ENCODE data around the gene PPP1R12A. TPM values are rescaled to one million over a fixed set of nuclear protein-coding genes. Genes with fewer than 3 reads are reported as not detected.

The PPP1R12A gene
- polyA plus RNA-seq, 12 donors = 53.9 to 152 (median 63.9) TPM; not detected in 1

DNA sequence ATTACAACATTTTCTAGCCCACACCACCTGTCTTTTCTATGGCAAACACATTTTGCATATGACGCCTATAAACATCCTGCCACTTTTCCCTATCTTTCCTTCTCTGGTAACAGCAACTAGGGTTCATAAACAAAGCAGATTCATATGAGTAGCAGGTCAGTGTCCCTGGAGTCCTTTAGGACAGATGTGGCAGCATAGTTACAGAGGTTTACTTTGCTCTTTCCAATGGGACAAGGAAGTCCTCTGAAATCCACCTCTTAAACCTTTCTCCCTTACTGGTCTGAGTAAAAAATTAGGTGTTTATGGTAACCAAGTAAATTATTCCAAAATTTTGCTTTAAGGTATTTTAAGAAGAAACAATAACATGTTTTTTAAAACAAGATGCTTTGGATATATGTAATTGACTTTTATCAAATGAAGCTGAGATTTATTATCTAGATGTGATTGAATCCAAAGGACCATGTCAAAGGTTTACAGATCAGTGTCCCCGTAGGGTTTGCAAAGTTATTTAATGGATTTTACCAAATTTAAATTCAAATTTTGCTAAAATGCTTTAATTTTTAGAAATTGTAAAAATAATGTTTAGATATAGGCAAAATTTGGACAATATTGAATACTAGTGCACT, 164.9 kb downstream of the PPP1R12A start:
- no peak for DNase-seq

DNA sequence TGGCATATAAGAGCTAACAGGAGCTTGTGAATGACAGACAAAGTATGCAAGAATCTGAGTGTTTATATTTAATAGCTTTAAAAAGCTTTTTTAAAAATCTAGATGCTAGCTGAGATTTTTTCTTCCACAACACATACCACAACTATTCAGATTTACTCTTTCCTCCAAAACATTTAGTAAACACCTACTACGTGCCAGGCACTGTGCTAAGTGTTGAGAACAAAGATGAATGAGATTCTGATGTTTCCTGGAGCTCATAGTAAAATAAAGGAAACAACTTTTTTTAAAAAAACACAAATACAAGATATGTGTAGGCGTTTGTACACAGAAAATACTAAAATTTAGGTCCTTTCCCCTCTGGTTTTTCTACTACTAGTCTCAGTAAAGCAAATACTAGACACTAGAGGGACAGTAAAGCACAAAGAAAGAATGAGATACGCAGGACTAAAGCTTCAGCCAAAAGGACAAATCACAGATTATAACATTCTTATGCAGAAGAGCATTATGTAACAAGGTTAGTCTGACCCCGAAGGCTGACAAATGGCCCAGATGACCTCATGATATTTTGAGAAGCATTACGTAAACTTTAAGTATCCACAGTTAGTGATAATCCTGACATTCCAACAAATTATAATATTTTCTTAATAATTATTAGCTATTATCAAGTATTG, 165.6 kb downstream of the PPP1R12A start:
- no peak for DNase-seq

DNA sequence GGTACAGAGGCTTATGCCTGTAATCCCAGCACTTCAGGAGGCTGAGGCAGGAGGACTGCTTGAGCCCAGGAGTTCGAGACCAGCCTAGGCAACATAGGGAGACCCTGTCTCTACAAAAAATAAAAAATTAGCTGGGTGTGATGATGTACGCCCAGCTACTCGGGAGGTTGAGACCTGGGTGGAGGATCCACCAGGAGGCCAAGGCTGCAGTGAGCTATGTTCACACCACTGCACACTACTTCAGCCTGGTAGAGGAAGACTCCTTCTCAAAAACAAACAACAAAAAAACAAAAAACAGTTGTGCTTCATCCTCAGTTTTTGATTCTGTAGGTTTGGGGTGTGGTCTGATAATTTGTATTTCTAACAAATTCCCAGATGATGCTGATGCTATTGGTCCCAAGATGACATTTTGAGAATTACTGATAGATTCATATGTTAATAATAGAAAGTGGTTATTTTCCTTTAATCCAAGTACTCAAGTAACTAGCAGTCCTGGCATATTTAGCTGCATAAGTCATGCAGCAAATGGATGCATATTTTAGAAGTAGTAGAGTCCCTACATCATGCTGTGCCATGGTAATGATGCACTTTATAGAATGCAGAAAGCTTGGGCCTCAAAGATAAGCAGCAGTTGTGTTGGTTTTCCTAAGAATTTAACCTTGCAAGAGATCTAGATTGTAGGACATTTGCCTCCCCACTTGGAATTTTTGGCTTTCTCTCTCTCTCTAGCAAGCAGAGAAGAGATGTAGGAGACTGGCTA, 168.0 kb downstream of the PPP1R12A start:
- DNase-seq = no peak

DNA sequence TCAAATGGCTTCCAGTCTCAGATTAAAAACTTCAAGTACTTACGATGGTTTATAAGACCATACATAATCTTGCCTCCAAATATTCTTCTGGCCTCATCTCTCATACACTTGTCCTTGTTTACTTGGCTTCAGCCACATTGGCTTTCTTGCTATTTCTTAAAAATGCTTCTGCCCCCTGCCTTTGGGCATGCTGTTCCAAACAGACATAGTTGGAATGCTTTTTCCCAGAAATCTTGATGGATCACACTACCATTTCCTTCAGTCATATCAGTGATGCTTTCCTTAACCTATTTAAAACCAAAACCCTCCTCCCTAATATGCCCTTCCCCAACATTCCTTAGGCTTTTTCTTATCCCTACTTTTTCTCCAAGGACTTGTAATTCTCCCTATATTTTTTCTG, 169.7 kb downstream of the PPP1R12A start:
- no peak for DNase-seq

DNA sequence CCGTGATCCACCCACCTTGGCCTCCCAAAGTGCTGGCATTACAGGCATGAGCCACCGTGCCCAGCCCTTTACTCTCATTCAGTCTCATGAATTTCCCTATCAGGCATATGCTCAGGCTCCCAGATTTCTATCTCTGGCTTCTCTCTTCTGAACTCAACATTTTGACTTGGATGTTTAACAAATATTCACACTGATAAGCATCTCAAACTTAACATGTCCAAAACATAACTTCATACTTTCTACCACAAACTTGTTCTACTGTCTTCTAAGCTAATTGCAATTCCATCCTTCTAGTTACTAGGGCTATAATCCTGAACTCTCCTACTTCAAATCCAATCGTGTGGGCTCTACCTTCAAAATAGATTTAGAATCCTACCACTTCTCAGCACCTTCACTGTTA, 170.3 kb downstream of the PPP1R12A start:
- DNase-seq = no peak

DNA sequence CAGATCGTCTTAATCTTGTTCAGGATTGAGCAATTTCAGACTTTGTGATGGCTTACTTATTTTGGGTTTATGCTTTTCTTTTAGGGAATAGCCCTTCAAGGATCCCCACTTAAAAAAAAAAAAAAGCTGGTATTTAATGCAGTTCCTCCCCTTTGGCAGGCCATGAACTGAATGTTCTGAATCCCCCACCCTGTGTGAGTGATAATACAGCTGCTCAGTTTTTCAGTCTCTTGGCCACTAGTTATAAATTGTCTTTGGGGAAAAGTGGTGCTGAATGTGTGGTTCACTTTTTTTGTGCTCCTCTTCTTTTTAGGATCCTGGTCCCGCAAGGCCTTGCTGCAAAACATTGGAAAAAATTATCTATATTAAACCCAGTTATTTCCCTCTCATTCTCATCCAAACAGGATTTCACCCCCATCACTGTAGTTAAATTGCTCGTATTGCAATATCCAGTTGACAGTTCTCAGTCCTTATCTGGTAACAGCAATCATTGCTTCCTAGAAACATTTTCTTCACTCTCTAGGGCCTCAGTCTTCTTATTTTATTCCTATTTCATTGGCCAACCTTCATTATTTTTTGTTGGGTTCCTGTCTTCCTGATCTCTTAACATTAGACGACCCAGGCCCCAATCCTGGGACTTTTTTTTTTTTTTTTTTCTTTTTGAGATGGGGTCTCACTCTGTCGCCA, 171.0 kb downstream of the PPP1R12A start:
- DNase-seq = peak; percentile 44

DNA sequence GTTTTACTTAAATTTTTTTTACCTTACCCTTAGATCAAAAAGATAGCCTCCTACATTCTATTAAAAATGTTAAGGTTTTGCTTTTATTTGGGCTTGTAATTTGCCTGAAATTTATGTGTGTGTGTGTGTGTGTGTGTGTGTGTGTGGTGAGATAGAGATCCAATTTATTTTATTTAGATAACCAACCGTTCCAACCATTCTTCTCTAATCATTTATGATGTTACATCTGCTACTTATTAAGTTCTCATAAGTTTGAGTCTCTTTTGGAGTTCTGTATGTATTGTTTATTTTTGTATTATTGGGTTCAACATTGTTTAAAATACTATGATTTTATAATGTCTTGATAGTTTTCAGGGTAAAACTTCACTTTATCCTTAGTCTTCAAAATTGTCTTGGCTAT, 173.6 kb downstream of the PPP1R12A start:
- no peak for DNase-seq

DNA sequence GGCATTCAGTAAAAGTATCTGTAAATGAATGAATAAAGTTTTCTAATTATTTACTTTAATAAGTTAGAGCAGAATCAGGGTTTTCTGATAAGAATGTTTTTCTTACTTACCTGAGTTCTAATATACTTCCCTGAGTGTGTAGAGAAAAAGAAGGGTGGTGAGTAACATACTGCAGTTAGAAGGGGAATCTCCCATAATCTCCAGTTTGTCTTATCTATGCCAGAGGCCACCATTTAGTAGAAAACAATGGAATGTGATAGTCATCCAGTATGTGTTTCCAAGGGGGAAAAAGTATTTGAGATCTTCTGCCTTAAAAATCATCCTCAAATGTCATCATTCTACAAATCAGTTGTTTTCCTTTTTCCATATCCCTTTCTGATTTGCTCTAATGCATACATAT, 187.6 kb downstream of the PPP1R12A start:
- no peak for DNase-seq

DNA sequence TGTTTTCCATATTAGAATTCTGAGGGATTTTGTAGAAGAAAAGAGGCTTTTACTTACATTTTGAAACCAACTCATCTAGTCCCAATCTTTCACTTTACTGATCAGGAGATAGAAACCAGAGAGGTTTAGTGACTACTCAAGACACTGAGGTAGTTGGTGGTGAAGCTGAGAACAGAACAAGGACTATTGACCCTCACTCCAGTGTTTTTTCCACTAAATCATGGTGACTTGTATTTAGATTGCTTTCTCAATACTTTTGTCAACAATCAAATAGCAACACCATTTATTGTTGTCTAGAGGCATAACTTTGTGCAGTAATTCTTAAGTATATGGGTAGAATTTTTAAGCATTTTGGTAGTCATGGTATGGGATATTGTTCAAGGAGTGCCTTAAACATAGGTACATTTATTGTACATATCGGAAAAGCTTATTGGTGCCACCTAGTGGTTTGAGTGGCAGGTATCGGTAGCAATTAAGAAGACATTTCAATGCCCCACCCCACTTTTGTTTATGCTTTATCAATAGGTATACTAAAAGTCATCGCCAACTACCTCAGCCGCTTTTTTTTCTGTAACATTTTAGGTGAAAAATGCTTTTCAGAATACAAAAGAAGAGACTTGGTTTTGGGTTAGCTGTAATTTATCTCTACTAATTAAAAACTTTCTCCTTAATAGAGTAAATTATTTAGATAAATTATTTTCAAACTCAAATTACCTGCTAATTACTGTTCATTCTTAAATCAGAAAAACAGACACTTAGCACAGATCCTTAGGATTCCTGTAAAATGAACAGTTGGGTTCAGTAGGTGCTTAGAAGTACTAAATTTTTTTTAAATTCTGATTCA, 196.8 kb downstream of the PPP1R12A start:
- DNase-seq = peak; percentile 33

DNA sequence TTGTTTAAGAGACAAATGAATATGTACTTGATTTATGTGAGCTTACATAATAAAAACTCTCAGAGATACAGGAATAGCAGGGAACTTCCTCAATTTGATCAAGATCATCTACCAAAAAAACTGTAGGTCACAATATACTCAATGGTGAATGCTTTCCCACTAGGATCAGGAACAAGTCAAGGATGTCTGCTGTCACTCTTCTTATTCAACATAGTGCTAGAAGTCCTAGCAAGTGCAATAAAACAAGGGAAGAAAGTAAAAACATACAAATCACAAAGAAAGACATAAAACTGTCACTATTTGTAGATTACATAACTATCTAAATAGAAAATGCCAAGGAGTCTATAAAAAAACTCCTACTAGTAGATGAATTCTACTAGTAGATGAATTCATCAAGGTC, 202.3 kb downstream of the PPP1R12A start:
- no peak for DNase-seq

DNA sequence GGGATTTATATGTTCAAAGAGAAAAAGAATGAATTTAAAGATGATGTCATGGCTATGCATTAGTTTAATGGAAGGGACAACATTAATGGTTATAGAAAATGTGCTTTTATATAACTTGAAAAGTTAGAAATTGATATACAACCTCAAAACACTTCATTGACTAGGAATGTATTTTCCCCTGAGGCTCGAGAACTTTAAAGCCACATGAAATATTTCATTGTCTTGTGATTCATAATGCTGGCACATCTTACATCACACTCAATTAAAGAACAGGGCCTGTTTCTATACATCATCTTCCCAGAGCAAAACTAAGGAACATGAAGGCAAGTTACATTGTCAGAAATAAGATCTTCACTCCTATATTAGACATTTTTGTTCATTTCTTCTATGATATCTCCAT, 208.9 kb downstream of the PPP1R12A start:
- DNase-seq = no peak

Other genes starting within 250 kb of the PPP1R12A start
- gene PAWR, start 244.1 kb downstream of the PPP1R12A start, polyA plus RNA-seq (ENCODE audit: insufficient read length in 12 of 12) = 10 to 100 TPM in 7 of 12 donors, 1 to 10 TPM in 4, not detected in 1; 5.6 to 44.9 (median 12.8) TPM
- under 1 TPM in 10 of 12 donors, not detected in 2; 0.30 to 0.74 (median 0.61) TPM for gene OTOGL, start 164.4 kb upstream of the PPP1R12A start, polyA plus RNA-seq (ENCODE audit: insufficient read length in 12 of 12)

All from muscle of arm (tissue), 12 donors.